Ovary (tissue), 3 donors: Measurements from ENCODE around the gene COX18.

Experiments
- POLR2A ChIP-seq: fragments of 450-650 bp; IDR thresholded peaks from one replicate; pipeline ENCODE4 v1.6.1; 2017; ENCODE audit warnings: antibody characterized with exemption, mild to moderate bottlenecking, moderate library complexity
- TF ChIP-seq, protein P1 (sequence below), 3 donors: fragments of 450-650 bp in 2 of 3; fragments of 200-600 bp in 1 of 3; IDR thresholded peaks; one replicate each; pipeline versions ENCODE4 v1.5.1 to v1.8.0; 2016 to 2022; ENCODE audit warnings: antibody characterized with exemption in 3 of 3, mild to moderate bottlenecking in 1 of 3
- donor health status: DM: no; HTN: no; CAD: no.

DNA sequence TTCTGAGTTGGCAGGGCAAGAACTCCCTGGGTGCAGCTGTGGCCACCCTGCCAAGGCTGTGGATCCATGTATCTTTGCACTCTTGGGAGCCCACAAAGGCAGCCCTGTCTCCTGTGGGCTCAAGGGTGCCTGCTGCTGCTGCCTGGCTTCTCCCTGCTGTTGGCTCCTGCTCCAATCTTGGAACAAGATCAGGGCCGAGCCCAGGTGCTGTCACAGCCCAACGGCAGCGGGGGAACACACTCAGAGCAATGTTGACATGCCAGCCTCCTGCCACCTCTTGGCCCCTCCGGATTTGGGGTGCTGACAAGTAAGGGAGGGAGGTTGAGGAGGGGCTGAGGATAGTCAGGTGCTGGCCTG is 57.9 kb downstream of the COX18 start:
- no peak for TF ChIP-seq POLR2A
- TF ChIP-seq, protein P1, sequence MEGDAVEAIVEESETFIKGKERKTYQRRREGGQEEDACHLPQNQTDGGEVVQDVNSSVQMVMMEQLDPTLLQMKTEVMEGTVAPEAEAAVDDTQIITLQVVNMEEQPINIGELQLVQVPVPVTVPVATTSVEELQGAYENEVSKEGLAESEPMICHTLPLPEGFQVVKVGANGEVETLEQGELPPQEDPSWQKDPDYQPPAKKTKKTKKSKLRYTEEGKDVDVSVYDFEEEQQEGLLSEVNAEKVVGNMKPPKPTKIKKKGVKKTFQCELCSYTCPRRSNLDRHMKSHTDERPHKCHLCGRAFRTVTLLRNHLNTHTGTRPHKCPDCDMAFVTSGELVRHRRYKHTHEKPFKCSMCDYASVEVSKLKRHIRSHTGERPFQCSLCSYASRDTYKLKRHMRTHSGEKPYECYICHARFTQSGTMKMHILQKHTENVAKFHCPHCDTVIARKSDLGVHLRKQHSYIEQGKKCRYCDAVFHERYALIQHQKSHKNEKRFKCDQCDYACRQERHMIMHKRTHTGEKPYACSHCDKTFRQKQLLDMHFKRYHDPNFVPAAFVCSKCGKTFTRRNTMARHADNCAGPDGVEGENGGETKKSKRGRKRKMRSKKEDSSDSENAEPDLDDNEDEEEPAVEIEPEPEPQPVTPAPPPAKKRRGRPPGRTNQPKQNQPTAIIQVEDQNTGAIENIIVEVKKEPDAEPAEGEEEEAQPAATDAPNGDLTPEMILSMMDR (IDR thresholded peaks at IDR 0.05): no peak
